Ovary (tissue), 3 donors: Measurements from ENCODE around the gene EFNA5.

ENCODE experiments used
- CTCF ChIP-seq, 3 donors: fragments of 450-650 bp in 2 of 3; fragments of 200-600 bp in 1 of 3; IDR thresholded peaks; one replicate each; pipeline versions ENCODE4 v1.5.1 to v1.8.0; 2016 to 2022; ENCODE audit warnings: antibody characterized with exemption in 3 of 3, mild to moderate bottlenecking in 1 of 3
- POLR2A ChIP-seq: fragments of 450-650 bp; IDR thresholded peaks from one replicate; pipeline ENCODE4 v1.6.1; 2017; ENCODE audit warnings: antibody characterized with exemption, mild to moderate bottlenecking, moderate library complexity
- donor health status: DM: no; HTN: no; CAD: no.

GRCh38 chr5:107567901-107568671 lies 102.7 kb downstream of the EFNA5 start:
- TF ChIP-seq POLR2A (no peak), CTCF (IDR thresholded peaks at IDR 0.05) (no peak)
